ENCODE measurements around the gene RPTOR.

The RPTOR gene

DNA sequence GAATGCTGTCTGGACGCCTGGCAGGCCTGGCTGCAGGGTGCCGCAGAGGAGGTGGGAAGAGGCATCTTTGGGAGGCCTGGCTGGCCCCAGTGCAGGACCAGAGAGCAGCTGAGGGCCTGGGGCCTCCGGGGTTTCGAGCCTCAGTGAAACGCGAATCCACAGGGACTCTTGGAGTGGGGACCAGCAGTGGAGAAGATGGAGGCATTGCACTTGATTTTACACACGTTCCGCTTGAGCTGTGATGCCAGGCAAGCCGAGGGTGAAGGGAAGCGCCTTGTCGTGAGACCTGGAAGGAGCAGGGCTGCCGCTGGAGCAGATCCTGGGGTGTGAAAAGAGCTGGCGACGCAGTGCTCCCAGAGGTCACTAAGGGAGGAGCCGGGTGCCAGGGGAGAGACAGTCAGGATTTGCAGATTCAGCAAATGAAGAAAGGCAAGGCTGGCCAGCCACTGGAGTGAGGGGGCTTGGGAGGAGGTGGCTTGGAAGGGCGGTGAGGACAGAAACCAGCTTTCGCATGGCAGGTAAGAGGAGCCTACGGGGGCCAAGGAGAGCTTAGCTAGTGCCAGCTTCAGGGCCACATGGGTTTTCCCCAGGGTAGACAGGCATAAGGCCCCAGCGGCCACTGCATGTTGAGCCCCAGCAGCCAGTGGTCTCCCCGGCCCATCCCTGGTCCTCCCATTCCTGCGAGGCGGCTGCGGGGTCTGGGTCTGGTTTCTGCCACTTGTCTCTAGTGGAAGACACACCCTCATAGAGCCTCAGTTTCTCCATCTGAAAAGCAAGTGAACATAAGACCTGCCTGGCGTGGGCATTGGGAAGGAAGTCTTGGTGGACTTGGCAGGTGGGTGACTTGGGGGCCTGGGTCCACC lies 271.8 kb downstream of the RPTOR start:
- DNase-seq (ENCODE audit: low read depth) = no peak

DNA sequence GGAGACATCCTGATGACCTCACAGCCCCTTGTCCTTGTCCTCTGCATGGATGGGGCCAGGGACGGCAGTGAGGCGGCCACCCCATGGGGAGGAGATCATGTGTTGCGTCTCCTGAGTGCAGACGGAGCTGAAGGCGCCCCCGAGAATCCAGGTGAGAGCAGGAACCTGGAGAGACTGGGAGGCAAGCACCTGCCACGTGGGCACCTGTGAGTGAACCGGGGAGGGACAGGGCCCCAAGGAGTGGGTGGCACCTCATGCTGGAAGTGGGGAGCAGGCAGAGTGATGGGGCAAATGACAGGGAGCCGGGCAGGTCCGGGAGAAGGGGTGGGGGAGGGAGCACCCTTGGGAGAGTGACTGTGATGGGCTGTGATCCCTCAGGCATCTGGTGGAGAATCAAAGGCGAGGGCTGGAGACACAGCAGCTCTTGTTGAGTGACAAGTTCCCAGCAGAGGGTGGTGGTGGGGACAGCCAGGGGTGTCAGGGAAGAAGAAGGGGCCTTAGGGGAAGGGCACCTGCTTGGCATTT lies 272.7 kb downstream of the RPTOR start:
- DNase-seq (ENCODE audit: low read depth) = no peak

DNA sequence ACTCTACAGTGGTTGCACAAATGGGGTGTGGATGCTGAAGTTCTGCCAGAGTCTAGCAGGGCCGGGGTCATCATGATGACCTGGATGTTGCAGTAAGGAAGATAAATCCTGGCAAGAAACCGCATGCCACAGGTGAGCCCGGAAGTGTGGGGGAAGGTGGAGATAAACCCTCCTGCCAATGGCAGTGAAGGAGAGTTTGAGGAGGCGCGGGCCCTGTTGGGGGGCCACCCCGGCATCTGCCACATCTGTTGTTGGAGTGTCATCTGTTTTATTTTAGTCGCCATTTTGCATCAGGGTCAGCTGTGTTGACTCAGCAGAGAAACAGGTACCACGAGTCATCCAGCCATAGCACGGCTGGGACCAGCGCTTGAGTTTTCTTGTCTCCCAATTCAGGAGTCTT lies 273.2 kb downstream of the RPTOR start:
- DNase-seq (ENCODE audit: low read depth) = no peak

DNA sequence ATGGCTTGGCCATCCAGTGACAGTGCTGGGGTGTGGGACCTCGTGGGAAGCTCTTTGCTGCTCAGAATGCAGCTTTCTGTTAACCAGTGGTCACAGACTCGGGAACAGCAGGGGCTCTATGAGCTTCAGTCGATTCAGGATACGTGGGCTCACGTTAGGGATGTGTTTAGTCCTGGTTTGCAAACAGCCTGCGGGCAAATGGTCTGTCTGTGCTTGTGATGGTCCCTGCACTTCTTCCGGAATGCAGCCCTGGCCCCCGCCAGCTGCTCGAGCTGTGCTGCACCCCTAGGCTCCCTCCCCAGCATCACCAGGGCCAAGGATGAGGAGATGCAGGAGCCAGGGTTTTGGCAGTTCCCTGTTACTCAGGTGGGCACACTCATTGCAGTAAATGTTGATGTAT lies 274.2 kb downstream of the RPTOR start:
- DNase-seq (ENCODE audit: low read depth) = no peak

DNA sequence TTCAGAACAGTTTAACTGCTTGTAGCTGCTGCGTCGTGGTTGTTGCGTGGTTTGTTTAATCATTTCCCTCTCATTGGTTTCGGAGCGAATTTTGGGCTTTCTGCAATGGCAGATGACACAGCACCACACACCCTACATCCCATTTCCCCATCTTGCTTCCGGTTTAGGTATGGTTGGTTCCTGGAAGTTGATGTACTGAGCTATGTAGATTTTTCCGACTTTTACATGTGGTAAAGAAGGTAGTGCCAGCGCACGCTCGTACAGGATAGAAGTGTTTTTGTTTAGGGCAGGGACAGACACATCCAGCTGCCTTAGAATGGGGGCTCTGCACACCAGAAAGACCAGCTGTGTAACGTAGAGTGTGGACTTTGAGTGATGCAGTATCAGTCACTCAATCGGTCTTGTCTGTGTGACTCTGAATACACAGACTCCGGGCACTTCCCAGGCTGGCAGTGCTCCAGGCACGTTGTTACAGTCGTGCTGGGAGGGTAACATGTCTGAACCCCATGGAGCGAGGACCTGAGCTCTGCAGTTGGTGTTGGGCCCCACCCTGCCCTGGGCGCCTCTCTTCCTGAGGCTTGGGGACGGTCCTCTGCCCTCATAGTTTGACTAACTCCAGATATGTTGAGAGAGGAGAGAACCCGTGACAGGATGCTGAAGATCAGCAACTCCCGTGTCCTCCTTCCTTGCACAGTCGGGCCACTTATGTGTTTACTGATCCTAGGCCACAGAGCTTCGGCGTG lies 275.0 kb downstream of the RPTOR start:
- DNase-seq (ENCODE audit: low read depth) = no peak

DNA sequence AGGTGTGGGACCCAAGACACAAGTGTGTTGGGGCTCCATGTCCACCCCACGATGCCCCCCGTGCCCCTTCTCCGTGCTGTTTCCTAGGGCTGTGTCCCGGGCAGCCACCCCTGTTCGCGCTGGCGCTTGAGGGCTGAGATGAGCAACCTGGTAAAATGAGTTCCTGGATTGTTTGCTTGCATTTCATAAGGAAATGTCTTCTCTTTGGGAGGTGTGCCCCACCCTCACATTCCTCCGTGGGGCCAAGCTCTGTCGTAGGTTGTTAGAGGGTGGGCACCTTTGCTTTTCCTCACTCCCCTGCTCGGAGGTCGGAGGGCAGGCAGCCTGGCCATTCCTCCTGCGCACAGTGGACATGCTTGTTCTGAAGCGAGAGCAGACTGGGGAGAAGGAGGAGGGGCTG lies 275.7 kb downstream of the RPTOR start:
- DNase-seq (ENCODE audit: low read depth) = no peak

DNA sequence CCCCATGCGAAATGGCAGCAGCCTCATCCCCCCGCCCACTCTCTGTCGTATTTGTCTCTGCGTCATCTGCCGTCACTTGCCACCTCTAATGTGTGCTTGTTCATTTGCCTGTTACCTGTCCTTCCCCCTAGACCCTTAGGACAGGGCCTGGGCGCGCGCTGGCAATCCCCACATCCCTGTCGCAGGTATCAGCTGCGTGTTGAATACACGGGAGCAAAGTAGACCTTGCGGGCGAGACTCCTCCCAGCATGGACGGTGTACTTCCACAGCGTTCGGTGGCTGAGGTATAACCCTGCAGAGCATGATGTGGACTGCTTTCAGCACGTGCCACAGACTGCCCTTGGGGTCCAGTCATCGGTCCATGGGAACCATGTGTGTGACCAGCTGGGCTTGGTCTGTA lies 276.9 kb downstream of the RPTOR start:
- DNase-seq (ENCODE audit: low read depth) = no peak

DNA sequence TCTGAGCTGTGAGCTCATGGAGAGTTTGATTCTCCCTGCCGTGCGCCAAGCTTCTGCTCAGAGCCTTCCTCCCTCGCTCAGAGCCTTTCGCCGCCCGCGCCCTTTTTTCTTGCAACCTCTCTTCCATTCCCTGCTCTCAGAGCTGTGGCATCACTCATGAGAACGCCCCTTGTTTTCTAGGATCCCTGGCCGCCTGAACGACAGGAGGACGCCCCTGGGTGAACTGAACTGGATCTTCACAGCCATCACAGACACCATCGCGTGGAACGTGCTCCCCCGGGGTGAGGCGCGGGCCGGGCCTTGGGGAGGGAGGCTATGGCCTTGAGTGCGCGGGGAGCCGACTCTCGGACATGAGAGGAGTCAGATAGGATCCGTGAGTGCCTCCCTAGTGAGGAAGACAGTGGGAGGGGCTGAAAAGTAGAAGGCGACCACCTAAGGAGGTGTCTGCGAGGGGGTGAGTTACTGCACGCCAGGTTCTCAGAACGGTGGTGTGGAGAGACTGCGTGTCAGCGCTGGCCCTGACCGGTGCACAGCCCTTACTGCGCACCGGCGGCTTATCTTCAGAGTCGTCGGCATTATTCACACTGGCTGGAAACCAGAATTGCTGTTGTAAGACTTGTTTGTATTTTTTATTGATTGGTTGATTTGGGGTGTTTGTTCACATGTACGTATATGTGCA lies 277.5 kb downstream of the RPTOR start:
- DNase-seq (ENCODE audit: low read depth) = no peak

DNA sequence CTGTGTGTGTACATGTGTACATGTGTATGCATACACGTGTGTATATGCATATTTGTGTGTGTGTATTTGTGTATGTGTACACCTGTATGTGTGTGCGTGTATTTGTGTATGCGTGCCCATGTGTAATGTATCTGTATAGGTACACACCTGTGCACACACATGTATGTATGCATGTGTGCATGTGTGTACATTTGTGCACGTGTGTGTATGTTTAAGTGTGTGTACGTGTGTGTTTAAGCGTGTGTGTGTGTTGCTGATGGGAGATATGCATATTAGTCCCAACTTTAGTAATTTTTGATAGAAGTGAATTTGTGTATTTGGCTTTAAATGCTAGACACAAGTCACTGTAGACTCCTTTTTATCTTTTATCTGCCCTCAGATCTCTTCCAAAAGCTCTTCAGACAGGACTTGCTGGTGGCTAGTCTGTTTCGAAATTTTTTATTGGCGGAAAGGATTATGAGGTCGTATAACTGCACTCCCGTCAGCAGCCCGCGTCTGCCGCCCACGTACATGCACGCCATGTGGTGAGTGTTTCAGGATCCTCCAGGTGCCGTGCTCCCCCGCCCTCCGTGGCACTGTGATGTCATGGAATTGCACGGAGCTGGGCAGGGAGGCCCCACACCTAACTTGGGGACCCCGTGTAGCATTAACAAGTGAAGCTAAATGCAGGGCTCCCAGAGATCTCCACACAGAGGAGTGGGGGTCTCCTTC lies 278.2 kb downstream of the RPTOR start:
- DNase-seq (ENCODE audit: low read depth) = no peak

DNA sequence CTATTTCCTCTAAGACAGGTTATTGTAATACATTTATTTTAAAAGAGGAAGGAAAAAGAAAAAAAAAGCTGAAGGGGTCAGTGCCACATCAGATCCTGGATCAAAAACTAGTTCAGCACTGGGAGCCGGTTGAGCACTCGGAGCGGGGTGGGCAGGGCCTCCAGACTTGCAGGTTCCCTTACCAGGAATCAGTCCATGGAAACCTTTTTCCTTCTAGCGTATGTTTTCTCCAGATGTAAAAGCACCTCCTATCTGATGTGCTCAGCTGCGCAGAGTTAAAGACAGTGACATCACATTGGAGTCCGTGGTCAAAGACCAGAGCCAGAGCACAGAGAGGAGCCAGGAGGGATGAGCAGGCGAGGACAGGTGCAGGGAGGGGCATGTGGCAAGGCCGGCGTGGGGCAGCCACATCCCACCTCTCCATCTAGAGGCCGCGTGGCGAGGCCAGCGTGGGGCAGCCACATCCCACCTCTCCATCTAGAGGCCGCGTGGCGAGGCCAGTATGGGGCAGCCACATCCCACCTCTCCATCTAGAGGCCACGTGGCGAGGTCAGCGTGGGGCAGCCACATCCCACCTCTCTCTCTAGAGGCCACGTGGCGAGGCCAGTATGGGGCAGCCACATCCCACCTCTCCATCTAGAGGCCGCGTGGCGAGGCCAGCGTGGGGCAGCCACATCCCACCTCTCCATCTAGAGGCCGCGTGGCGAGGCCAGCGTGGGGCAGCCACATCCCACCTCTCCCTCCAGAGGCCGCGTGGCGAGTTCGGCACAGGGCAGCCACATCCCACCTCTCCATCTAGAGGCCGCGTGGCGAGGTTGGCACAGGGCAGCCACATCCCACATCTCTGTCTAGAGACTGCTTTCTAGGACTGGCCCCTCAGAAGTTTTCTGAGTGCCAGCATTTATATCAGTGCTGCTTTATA lies 280.2 kb downstream of the RPTOR start:
- DNase-seq (ENCODE audit: low read depth) = no peak

DNA sequence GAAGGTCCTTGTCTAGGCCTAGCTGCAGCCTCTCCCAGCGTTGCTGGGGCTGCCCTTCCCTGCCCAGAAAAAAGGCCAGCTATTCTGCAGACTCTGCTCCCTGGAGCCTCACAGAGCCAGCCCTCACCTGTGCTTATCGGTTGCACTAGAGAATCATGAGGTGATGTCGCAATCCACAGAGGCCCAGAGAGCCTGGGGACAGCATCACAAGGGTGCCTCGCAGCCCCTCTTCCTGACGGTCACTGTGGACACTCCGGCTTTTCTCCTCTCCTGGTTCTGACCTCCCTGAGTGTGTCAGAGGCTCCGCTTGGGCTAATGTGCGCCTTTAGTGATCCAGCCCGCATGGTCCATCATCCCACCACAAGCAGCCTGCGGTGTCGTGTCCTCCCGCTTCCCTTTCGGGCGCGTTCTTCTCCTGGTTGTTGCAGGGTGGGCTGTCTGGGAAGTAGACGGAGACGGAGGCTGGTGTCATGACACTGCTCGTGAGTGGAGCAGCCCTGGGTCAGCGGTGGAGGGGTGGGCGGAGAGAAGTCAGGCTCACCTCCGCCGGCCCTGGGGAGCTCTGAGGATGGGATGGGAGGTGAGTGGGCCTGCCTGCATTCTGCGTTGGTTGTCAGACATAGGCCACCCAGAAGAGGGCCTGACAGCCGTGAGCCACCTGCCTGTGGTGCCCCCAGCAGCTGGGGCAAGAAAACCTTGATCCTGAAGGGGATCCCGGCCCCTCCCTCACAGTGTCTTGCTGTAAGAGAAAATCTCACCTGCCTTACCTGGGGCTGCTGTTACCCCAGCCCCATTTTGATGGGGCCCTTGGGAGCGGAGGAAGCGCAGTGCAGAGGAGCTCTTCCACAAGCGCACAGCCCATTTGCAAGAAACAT lies 281.1 kb downstream of the RPTOR start:
- DNase-seq (ENCODE audit: low read depth) = no peak

DNA sequence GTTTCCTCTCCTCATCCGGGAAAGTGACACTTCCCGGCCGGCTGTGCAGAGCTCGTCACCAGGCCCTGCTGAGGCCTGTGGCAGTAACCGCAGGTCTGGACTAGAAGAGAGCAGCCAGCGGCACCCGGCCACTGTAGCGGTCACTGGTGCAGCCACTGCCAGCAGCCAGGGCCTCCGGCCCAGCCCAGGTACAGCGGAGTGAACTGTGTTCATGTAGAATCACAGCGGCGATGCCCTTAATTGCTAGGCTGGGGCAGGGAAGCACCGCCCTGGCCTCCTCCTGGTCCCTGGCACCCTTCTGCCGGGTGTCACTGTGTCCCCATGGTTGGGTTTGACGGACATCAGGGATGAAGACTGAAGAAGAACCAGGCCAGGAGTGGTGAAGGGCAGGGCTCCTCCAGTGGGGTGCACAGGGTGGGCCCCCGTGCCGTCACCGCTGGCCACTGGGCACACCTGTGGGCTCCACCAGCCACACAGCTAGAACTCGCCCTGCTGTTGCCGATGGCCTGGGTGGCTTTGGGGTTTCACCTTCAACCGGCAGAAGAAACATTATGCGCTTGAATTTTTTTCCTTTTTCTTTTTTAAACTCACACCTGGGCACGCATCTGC lies 281.8 kb downstream of the RPTOR start:
- DNase-seq (ENCODE audit: low read depth) = no peak

DNA sequence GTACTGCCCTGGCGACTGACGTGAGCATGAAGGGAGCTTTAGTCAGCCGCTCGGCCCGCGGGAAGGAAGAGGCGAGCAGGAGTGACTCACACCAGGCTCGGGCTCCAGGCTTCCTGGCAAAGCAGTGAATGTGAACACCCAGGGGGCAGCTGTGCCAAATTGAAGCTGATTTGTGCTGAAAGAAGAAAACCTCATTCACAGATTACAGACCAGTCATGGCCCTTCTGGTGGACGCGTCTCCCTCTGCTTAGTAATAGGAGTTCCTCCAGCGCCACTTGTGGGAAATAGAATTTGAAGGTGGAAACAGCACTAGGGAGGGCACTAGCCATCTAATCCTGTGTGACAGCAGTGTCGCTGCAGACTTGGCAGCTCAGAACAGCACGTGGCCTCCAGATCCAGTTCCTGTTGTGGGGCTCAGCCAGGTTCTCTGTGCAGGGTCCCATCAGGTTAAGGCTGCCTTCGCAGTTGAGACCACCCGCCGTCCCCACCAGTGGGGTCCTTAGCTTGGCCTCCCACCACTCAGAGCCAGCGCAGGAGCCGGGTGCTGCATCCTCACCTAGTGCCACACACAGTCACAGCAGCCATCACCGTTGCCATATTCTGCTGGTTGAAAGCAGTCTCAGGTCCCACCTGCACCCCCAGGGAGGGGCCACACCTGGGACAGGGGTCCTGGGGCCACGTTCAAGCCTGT lies 282.5 kb downstream of the RPTOR start:
- DNase-seq (ENCODE audit: low read depth) = no peak

DNA sequence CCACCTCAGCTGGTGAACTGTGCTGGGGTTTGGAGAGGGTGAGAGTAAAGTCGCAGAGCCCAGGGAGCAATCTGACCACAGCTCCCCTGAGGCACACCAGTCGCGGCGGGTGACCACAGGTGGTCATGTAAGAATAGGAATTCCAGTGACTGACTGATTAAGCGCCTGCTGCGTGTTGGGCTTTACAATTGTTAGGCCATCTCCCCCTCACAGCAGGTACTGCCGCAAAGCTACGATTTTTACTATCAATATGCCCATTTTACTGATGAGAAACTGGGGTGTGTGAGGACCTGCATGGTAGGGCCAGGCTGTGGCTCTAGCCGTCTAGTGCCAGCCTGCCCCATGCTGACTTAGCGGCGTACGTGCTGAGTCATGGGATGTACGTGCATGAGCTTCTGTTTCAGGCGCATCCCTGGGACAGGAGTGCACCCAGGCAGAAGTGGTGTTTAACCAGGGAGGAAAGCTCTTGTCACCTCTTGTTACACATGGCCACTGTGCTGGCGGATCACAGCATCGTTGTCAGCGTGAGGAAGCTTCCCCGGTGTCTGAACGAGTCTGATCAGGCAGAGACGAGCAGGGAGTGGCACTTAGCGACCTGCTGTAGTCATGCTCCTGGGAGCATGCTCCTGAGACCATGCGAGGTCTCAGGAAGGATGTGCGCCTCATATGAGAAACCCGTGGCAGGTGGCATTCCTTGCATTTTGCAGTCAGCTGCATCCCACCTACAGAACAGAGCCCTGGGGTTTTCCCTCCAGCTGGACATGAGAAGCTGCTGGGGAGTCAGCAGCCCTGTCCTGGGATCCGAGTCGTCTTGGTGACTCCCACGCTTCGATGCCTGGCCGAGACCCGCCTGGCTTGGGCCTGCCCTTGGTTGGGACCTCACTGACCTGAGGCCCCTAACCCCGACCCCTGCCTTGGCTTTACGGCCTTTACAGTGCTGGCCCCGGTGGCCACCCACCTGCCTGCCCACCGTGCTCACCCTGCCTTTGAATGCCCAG lies 283.3 kb downstream of the RPTOR start:
- no peak for DNase-seq (ENCODE audit: low read depth)

DNA sequence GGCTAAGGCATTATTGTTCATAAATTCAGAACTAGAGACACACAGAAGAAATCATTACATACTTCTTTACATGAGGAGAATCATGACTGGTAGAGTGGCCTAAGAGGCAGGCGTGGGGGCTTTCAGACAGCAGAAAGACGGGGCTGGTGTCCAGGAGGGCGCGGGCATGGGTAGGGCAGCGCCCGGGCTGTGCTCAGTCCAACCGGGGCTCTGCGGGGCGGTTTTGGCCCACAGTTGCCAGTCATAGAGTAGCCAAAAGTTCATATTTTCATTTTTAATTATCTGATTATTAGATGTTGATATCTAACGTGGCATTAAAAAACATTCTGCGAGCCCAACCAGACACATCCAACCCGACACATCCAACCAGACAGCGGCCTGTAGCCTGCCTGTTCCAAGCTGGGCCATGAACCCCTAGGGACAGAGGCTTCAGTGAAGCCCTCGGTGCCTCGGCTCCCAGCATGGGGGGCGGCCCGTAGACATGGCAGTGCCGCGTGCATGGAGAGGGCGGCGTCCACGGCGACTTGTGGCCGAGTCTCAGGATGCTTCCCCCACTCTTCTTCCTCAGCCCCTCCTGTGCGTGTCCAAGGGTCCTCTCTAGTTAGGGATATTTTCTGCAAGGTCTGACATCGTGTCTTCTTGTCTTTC lies 284.7 kb downstream of the RPTOR start:
- no peak for DNase-seq (ENCODE audit: low read depth)

DNA sequence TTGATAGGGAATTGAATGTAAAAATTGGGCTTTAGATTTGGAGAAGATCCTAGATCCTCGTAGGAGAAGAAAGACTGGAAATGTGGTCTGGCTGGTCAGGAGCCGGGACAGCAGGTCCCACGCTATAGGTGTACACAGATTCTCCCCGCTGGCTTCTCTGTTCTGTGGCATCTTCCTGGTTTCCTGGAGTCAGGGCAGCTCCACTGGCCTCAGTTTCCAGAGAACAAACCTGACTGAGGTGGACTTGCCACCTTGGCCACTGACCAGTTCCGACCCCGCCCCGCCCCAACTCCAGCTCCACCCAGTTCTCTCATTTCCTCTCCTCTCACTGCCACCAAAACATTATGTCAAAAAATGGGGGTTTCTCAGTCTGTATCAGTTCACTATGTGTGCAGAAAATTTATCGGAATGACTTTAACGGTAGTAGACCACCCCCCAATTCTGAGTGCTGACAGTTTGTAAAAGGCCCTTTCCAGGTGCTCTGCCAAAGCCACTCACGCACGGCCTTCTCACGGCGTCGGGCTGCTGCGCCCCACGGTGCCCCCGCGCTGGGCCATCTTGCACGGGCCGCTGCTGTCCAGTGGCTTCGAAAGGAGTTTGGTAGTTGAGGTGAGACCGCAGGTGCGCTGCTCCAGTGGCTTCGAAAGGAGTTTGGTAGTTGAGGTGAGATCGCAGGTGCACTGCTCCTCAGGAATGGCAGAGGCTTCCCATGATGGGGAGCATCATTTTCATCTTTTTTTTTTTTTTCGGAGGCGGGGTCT lies 285.6 kb downstream of the RPTOR start:
- no peak for DNase-seq (ENCODE audit: low read depth)
